Gastrocnemius medialis (tissue), 4 donors: ENCODE measurements around the gene FOLR3.

Source experiments
- CTCF ChIP-seq, 5 experiments: fragments of 450-650 bp in 3 of 5; fragments of 200-600 bp in 2 of 5; sonication (generic) in 2 of 5; IDR thresholded peaks in 4 of 5; conservative IDR thresholded peaks in 1 of 5; 1 replicate in 4 of 5; 2 replicates in 1 of 5; pipeline ENCODE4 v1.5.1; 2016 to 2019; ENCODE audit warnings: antibody characterized with exemption in 5 of 5, mild to moderate bottlenecking in 3 of 5, moderate library complexity in 3 of 5
- POLR2A ChIP-seq, 2 donors: fragments of 450-650 bp; IDR thresholded peaks; one replicate each; pipeline ENCODE4 v1.6.1; 2017; ENCODE audit warnings: antibody characterized with exemption in 2 of 2, mild to moderate bottlenecking in 2 of 2, moderate library complexity in 2 of 2

DNA sequence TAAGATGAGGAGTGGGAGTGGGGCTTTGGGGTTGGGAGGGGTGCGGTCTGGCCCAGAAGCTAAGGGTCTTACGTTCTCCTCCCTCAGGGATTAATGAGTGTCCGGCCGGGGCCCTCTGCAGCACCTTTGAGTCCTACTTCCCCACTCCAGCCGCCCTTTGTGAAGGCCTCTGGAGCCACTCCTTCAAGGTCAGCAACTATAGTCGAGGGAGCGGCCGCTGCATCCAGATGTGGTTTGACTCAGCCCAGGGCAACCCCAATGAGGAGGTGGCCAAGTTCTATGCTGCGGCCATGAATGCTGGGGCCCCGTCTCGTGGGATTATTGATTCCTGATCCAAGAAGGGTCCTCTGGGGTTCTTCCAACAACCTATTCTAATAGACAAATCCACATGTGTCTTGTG is 4.0 kb downstream of the FOLR3 start:
- no peak for TF ChIP-seq CTCF (IDR thresholded peaks at IDR 0.05 in 4 of 5, conservative IDR thresholded peaks at IDR 0.05 in 1 of 5)
- no peak for TF ChIP-seq POLR2A (IDR thresholded peaks at IDR 0.05)
